ENCODE results near the gene CEBPA. TPM values are rescaled to one million over a fixed set of nuclear protein-coding genes. Genes with fewer than 3 reads are reported as not detected.

CEBPA gene
- total RNA-seq, 1 experiment from 2014 or later = 1.2 TPM

GRCh38 chr19:33311326-33311682 lies 9.0 kb upstream of the CEBPA start:
- no TSS peak for BruUV-seq (replicated peaks)
- H3K36me3 Mint-ChIP-seq (ENCODE audit: insufficient read depth, unreplicated experiment) = no peaks in the 10 kb centered on the region
- no peaks in the 10 kb centered on the region for H3K9me3 Mint-ChIP-seq (ENCODE audit: low read depth, unreplicated experiment)
- TF ChIP-seq CTCF (IDR thresholded peaks at IDR 0.05; ENCODE audit: unreplicated experiment) = peak; percentile 65
- peaks cover 57% of the 10 kb centered on the region for H3K27me3 Mint-ChIP-seq (ENCODE audit: unreplicated experiment)
- intact Hi-C loops (cut with micrococcal nuclease; ENCODE audit: unreplicated experiment) = loop anchor here (2.0 to 10.0 kb wide), 2 partner anchors 77 to 93 kb away; no protein-coding TSS in a partner anchor
- no peak overlapping the region for H3K4me3 Mint-ChIP-seq (ENCODE audit: low read depth, unreplicated experiment)
- peak; percentile 76 for DNase-seq
- no peak overlapping the region for H3K27ac Mint-ChIP-seq (ENCODE audit: unreplicated experiment)
- CTCF ChIA-PET = interaction anchor here (0.9 to 1.0 kb wide), 2 partner anchors 76 to 296 kb away, joined by 3 read pairs; no protein-coding TSS in a partner anchor
- H3K4me1 Mint-ChIP-seq (ENCODE audit: low read depth, unreplicated experiment) = peaks cover 10% of the 10 kb centered on the region

DNA sequence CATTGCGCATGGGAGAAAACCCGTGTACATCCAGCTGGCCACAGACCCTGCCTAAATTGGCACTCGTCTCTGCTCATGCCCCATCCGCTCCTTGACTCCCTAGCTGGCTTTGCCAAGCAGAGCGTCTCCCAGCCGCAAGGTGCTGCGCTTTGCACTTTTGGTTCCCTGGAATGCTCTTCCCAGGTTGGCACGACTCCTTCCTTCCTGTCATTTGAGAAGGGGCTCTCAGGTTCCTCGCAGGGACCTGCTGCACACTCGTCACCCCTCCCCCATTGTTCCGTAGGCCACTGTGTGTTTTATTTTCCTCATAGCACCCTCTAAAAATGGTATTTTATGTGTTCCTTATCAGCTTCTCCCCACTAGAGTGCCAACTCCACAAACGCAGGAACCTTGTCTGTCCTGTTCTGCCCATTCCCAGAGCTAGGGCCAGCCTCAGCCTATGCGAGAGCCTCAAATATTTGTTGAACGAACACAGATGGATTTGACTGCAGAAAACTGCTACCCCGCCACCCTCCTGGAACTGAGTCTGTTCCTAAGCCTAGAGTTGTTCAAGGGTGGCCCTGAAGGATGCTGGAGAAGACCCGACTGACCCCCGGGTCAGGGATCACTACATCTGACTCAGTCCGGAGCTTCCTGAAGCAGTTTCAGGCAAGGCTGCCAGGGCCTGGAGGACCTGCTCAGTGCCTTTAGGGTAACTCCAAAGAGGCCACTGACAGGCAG lies 8.4 kb upstream of the CEBPA start:
- no TSS peak for BruUV-seq (replicated peaks)
- no peak for DNase-seq
- peaks cover 57% of the 10 kb centered on the region for H3K27me3 Mint-ChIP-seq (ENCODE audit: unreplicated experiment)
- no peaks in the 10 kb centered on the region for H3K9me3 Mint-ChIP-seq (ENCODE audit: low read depth, unreplicated experiment)
- H3K27ac Mint-ChIP-seq (ENCODE audit: unreplicated experiment) = no peak overlapping the region
- CTCF ChIA-PET = interaction anchor here (0.9 to 1.0 kb wide), 2 partner anchors 75 to 295 kb away, joined by 3 read pairs; no protein-coding TSS in a partner anchor
- H3K4me3 Mint-ChIP-seq (ENCODE audit: low read depth, unreplicated experiment) = no peak overlapping the region
- TF ChIP-seq CTCF (IDR thresholded peaks at IDR 0.05; ENCODE audit: unreplicated experiment) = no peak
- intact Hi-C loops (cut with micrococcal nuclease; ENCODE audit: unreplicated experiment) = loop anchor here (2.0 to 10.0 kb wide), 2 partner anchors 76 to 94 kb away; no protein-coding TSS in a partner anchor
- no peaks in the 10 kb centered on the region for H3K36me3 Mint-ChIP-seq (ENCODE audit: insufficient read depth, unreplicated experiment)
- peaks cover 8% of the 10 kb centered on the region for H3K4me1 Mint-ChIP-seq (ENCODE audit: low read depth, unreplicated experiment)

DNA sequence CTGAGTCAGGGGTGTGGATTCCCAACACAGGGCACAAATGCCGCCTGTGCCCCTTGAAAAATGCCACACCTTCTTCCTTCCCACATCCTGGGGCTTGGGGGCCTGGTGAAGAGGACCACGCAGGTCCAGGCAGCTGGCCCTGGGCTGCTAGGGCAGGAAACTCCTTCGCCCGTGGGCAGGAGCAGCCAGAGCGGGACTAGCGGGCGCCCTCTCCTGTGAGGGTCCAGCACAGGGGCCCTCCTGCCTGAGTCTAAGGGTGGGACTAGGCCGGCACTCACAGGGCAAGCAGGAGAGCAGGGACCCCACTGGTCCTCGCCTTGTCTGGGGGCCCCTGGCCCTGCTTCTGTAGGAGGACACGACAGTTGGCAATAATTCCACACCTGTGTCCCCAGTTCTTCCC lies 7.5 kb upstream of the CEBPA start:
- H3K27me3 Mint-ChIP-seq (ENCODE audit: unreplicated experiment) = peaks cover 58% of the 10 kb centered on the region
- peaks cover 15% of the 10 kb centered on the region for H3K4me1 Mint-ChIP-seq (ENCODE audit: low read depth, unreplicated experiment)
- no peak for TF ChIP-seq CTCF (IDR thresholded peaks at IDR 0.05; ENCODE audit: unreplicated experiment)
- no peaks in the 10 kb centered on the region for H3K9me3 Mint-ChIP-seq (ENCODE audit: low read depth, unreplicated experiment)
- no peak overlapping the region for H3K4me3 Mint-ChIP-seq (ENCODE audit: low read depth, unreplicated experiment)
- intact Hi-C loops (cut with micrococcal nuclease; ENCODE audit: unreplicated experiment) = loop anchor here (2.0 to 10.0 kb wide), 2 partner anchors 75 to 95 kb away; no protein-coding TSS in a partner anchor
- DNase-seq = no peak
- BruUV-seq (replicated peaks) = no TSS peak
- H3K27ac Mint-ChIP-seq (ENCODE audit: unreplicated experiment) = no peak overlapping the region
- H3K36me3 Mint-ChIP-seq (ENCODE audit: insufficient read depth, unreplicated experiment) = no peaks in the 10 kb centered on the region
- CTCF ChIA-PET = no interaction called here

GRCh38 chr19:33306853-33307792 lies 4.8 kb upstream of the CEBPA start:
- Mint-ChIP-seq H3K27ac (ENCODE audit: unreplicated experiment) (no peak overlapping the region), H3K4me1 (ENCODE audit: low read depth, unreplicated experiment) (peaks cover 22% of the 10 kb centered on the region), H3K4me3 (ENCODE audit: low read depth, unreplicated experiment) (no peak overlapping the region), H3K9me3 (ENCODE audit: low read depth, unreplicated experiment) (no peaks in the 10 kb centered on the region), H3K36me3 (ENCODE audit: insufficient read depth, unreplicated experiment) (peaks cover 9% of the 10 kb centered on the region), H3K27me3 (ENCODE audit: unreplicated experiment) (peaks cover 68% of the 10 kb centered on the region)
- no peak for TF ChIP-seq CTCF (IDR thresholded peaks at IDR 0.05; ENCODE audit: unreplicated experiment)
- no peak for DNase-seq
- CTCF ChIA-PET = interaction anchor here (0.7 kb wide), 1 partner anchor 130 kb away, joined by 3 read pairs; no protein-coding TSS in a partner anchor
- BruUV-seq (replicated peaks) = no TSS peak
- intact Hi-C loops (cut with micrococcal nuclease; ENCODE audit: unreplicated experiment) = no loop called here
